GM12873 (cell line): Measurements from ENCODE around the gene ADD3.

Source experiments
- TF ChIP-seq, protein P1 (sequence below): IDR thresholded peaks from 2 replicates; pipeline ENCODE4 v1.5.1; 2012; ENCODE audit warnings: low read depth, mild to moderate bottlenecking, moderate library complexity, low read length, control low read depth; ENCODE audit not compliant: insufficient read depth; ENCODE audit errors: missing control alignments

Gene ADD3

DNA sequence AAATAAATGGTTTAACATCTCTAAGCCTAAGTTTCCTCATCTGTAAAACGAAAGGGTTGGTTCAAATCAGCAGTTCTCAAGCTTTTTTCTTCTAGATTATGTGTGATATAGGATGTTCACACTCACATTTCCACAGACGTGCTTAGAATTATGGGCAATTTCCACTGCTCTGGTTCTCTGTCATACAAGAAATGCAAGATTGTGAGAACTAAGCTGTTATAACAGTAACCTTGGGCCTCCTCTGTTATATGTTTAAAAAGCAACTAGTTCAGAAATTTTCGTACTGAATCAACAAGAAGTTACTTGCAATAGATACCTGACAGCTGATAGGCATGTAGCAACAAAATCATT, 33.7 kb downstream of the ADD3 start:
- TF ChIP-seq, protein P1, sequence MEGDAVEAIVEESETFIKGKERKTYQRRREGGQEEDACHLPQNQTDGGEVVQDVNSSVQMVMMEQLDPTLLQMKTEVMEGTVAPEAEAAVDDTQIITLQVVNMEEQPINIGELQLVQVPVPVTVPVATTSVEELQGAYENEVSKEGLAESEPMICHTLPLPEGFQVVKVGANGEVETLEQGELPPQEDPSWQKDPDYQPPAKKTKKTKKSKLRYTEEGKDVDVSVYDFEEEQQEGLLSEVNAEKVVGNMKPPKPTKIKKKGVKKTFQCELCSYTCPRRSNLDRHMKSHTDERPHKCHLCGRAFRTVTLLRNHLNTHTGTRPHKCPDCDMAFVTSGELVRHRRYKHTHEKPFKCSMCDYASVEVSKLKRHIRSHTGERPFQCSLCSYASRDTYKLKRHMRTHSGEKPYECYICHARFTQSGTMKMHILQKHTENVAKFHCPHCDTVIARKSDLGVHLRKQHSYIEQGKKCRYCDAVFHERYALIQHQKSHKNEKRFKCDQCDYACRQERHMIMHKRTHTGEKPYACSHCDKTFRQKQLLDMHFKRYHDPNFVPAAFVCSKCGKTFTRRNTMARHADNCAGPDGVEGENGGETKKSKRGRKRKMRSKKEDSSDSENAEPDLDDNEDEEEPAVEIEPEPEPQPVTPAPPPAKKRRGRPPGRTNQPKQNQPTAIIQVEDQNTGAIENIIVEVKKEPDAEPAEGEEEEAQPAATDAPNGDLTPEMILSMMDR = no peak

DNA sequence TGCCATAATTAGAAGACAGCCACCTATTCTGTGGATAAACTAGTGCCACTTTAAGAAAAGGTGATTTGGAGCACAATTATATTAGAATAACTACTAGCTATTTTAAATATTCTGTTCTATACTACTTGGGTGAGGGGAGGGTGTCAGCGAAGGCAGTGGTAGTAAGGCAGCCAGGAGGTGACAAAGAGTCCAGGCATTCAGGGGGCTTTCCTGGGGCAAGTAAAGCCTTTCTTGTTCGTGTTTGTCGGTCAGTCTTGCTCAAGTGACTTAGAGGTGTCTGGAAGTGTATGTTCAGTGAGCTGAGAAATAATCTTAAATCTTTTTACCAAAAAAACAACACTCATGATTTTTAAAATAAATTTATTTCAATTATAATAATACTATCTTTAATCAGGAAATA, 34.4 kb downstream of the ADD3 start:
- TF ChIP-seq, protein P1 = no peak

DNA sequence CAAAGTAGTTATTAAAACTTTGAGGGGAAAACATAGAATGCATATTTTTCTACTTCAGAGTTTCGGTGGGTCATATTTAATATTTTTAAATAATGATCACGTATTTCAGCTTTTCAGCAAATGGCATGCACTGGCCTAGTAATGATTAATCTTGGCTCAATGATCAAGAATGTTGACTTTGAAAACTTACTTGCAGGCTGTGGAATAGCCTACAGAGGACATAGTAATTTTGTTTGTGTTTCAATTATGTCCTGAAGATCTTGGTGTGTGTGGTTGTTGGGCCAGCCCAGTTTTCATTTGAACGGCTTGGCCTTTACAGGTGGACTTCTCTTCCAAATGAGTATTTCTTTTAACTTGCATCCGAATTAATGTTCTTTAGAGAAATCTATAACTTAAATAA, 35.1 kb downstream of the ADD3 start:
- TF ChIP-seq, protein P1 = no peak

DNA sequence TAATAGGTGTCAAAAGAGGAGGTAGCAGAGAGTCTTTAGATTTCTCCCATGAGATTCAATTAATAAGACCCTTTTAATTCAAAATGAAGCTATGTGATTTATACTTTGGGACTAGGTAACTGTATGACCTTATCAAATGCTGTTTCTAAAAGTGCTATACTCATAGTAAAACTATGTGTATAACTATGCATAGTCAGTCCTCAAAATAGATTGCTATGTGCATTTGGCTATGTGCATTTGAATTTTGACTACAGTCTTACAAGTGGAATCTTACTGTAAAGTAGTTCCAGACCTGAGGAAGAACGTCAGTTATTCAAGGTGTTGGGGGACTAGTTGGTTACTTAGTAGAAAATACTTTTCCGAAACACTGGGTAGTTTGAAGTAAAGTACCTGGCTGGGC, 36.9 kb downstream of the ADD3 start:
- TF ChIP-seq, protein P1 = no peak

DNA sequence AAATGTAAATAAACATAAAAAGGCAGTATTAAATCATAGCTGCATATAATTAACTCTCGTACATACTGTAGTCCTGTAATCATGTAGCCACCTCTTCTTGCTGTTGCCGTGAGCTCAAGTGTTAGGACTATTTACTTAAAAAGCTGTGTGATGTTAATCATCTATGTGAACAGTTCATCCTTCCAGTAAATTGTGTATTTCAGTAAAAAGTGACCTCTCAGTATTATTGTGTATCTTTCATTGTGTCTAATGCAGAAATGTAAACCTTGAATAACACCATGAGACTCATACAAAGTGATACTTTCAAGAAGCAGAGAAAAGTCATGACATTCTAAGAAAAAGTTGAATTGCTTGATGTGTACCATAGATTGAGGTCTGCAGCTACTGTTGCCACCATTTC, 38.0 kb downstream of the ADD3 start:
- TF ChIP-seq, protein P1 = no peak

DNA sequence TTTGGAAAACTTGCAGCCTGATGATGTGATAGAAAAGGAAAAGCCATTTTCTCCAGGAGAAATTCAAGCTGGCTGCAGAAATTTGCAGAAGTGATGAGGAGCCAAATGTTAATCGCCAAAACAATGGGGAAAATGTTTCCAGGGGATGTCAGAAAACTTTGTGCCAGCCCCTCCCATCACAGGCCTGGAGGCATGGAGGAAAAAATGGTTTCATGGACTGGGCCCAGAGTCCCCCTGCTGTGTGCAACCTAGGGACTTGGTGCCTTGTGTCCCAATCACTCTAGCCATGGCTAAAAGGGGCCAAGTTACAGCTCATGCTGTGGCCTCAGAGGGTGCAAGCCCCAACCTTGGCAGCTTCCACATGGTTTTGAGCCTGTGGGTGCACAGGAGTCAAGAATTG, 41.0 kb downstream of the ADD3 start:
- TF ChIP-seq, protein P1 = no peak

DNA sequence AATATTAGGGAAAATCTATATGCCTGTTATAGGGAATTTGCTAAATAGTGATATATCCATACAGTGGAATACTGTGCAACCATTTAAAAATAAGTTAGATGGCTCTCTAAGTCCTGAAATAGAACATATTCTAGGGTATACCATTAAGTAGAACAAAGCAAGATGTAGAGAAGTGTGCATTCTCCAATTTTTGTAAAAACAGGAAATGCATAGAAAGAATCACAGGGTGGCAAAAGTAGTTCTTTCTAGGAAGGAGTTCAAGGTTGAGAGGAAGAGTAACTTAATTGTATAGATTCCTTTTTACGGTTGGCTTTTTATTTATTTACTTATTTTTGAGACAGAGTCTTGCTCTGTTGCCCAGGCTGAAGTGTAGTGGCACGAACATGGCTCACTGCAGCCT, 43.7 kb downstream of the ADD3 start:
- TF ChIP-seq, protein P1 = no peak

DNA sequence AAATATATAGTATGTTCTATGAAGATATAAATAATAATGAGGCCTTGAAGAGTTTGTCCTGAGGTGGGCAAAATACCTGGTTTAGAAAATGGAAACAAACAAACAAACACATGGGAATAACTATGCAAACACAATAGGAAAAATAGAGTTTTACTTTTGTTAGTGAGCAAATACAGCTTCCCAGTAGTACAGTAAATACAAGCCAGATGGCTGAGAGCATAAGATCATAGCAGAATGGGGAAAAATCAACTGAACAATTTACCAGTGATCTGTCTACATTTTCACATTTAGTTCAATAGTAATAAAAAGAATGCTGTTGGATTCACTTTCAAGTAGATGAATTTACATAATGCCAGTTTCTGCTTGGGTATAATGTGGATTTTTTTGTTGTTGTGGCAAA, 45.1 kb downstream of the ADD3 start:
- TF ChIP-seq, protein P1 = no peak
